ENCODE results near the gene SEC22A. TPM values are rescaled to one million over a fixed set of nuclear protein-coding genes. Genes with fewer than 3 reads are reported as not detected.

SEC22A gene
- total RNA-seq, 1 donor from 2014 or later = 16.8 TPM

DNA sequence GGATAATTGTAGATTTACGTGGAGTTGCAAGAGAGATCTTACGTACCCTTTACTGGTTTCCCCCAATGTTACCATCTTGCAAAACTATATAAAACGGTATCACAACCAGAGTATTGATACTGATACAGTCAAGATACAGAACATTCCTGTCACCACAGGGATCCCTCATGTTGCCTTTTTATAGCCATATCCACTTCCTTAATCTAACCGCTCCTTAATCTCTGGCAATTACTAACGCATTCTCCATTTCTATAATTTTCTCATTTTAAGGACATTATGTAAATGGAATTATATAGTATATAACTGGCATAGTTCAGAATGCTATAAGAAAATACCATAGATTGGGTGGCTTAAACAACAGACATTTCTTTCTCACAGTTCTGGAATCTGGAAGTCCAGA is 61.1 kb downstream of the SEC22A start:
- no peak for DNase-seq (ENCODE audit: low spot score)

DNA sequence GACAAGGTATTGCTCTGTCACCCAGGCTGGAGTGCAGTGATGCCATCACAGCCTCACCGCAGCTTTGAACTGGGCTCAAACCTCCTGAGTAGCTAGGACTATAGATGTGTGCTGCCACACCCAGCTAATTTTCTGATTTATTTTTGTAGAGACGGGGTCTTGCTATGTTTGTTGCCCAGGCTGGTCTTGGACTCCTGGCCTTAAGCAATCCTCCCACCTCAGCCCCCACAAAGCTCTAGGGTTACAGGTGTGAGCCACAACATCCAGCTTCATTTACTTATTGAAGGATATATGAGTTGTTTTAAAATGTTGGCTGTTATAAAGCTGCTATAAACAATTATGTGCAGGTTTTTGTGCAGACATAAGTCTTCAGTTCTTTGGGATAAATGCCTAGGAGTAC is 62.2 kb downstream of the SEC22A start:
- DNase-seq (ENCODE audit: low spot score) = no peak

DNA sequence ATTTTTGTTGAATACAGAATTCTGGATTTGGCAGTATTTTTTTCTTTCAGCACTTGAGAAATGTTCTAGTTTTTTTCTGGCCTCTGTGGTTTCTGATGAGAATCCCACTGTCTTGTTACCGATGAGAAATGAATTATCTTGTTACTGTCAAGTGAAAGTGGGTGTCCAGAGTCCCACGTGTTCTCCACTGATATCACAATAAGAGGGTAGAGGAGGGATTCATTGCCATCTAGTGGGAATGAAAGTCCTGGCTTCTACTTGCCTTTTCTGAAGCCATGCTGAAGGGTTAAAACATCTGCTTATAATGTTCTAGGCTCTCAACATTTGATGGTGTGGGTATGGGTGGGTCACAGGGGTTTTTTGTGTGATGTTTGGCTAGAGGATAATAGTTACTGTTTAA is 66.1 kb downstream of the SEC22A start:
- DNase-seq (ENCODE audit: low spot score) = no peak

DNA sequence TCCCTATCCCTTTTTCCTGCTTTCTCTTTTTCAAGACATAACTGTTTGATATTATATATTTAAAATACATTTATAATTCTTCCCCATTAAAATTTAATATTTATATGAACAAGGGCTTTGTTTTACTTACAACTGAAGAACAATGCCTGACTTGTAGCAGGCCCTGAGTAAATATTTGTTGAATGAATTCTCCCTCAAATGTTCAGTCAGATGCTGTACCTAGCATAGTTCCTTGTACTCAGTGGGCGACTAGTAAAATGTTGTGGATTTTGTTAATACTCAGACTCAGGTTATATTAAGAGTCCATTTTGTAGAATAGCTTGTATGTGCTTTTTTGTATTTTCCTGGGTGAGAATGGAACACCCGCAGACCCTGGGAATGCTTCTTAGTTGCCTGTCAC is 69.1 kb downstream of the SEC22A start:
- DNase-seq (ENCODE audit: low spot score) = no peak

DNA sequence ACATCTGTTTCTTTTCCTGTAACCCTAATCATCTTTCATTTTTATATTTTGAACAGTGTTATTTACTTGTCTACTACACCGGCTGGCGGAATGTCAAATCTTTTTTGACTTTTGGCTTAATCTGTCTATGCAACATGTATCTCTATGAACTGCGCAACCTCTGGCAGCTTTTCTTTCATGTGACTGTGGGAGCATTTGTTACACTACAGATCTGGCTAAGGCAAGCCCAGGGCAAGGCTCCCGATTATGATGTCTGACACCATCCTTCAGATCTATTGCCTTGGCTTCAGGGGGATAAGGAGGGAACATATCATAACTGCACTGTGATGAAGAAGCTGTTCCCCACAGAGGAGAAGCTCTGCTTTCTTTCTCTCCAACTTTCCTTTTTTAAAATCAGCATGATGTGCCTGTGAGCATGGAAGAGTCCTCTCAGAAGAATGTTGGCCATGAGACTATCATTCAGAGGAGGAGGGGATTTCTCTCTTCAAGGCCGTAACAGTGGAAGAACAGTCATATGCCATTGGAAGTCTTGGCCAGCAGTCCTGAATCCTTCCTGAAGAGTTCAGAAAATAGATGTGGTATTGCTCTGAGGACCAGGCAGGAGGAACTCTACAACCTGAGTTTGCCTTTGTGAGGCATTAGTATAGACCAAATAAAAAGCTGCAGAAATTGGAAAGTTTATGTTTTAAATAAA is 69.9 kb downstream of the SEC22A start:
- DNase-seq (ENCODE audit: low spot score) = no peak

DNA sequence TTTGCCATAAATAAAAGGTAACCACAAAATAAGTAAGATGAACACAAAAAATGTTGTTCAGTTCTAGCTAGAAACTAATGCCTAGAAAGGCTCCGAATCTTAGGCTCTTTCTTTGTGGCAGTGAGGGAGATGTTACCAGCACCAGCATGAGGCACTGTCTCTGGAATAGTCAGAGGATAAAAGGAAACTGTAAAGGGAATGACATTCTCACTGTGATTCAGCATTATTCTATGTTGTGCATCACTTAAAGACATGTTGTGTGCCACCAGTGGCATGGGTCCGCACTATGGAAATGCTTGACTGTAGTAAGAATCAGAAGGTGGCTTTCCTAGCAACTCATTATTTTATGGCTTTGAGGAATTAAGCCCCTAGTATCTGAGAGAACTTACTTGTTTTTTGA is 70.8 kb downstream of the SEC22A start:
- DNase-seq (ENCODE audit: low spot score) = no peak

DNA sequence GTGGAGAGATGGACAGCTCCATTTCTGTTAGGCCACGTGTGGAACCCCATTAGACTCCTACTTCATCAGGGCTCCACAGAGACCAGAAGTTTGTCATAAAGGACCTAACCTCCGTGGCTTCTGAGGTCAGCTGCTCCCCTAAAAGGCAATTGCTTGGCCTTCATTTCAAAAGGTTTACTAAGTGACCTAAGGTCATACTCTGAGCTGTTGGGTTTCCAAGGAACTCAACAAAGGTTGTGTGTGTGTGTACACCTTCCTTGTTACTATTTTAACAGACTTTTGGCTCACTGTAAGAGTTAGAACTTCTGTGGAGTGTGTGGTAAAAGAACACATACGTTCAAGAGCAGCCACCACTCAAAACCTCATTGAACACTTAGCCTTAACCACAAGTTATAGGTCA is 73.9 kb downstream of the SEC22A start:
- DNase-seq (ENCODE audit: low spot score) = no peak

DNA sequence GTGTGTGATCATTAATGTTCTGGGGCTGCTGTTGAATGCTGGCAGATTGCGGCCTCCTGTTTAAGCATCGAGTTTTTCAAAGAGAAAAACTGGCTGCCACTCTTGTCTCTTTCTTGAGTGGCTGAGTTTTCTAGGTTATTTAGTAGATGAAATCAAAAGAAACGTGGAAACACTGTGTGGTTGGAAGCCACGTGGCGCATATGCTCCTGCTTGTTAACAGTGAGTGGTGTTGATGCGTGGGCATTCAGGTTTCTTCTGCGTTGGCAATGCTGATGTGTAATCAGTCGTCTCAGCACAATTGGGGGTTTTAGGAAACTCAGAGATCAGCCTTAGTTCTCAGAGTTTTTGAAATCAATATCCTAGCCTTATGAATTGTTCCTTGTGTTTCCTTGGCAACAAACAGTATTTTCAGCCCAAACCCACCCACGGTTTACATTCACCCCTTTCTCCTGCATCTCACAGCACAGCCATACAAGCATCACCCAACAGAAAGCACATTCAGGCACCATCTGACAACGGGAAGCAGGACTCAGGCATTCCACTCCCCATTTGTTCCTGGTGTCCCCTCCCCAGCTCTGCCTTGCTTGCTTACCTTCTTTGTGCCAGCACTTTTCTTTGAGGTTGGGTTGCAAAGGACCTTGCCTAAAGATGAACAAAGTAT is 74.7 kb downstream of the SEC22A start:
- no peak for DNase-seq (ENCODE audit: low spot score)

DNA sequence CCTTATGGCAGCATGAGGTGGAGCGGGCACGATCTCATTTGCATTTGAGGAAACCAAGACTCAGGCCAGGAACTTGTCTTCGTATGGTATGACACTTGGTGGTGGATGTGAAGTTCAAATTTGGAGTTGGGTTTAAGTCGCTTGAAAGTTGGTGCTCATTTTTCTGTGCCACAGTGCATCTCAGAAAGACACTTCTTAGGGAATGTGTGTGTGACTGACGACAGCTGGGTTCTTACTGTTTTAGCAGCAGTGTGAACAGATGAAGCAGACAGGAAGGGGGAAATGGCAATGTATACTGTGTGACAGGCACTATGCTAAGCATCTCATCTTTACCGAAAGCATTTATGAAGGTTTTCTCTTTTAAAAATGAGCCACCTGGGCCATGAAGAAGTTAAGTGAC is 75.4 kb downstream of the SEC22A start:
- DNase-seq (ENCODE audit: low spot score) = no peak

DNA sequence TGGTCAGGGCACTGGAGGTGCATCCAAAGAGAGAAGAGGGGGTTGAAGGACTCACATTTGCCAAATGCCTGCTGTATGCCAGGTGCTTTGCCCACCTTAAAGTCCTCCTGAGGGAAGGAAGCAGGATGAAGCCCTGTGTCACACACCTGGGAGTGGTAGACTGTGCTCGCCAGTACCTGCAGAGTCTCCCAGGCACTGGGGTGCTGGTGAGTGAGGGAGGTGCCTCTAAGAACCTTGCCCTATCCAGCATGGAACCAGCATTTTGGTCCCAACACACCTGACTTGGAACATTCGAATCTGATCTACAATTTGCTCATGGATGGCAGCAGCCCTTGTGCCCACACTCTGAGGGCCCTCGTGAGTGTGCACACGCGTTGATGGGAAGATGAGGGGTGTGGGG is 76.7 kb downstream of the SEC22A start:
- DNase-seq (ENCODE audit: low spot score) = no peak

DNA sequence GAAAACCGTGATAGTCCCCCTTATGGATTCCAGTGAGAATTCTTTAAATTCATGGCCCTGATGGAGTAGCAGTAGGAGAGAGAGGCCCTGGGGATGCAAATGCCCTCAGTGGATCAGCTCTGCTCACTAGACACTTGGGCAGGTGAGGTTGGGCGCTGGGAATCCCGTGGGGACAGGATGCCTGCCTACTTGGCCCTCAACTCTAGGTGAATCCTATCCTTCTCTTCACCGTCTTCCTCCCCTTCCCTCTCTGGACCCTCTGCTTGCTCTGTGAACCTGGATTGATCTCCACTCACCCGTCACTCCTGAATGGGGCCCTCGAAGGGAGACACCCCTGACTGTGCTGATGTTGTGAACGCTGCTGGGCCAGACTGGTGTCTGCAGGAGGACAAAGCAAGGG is 77.4 kb downstream of the SEC22A start:
- no peak for DNase-seq (ENCODE audit: low spot score)

DNA sequence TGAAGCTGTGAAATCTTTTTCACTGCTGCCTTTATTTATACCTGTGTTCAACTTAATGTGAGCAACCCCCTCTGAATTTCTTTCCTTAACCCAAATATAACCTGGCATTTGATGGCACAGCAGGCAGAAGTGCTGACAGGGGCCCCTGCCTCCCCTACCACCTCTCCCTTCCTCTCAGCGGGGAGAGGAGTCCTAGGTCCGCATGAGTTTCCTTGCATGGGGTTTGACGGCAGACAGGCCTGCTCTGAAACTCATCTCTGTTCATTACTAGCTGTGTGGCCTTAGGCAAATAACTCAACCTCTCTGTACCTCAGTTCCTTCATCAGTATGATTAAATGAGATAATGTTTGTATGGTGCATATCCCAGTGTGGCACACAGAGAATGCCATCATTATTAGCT is 79.7 kb downstream of the SEC22A start:
- no peak for DNase-seq (ENCODE audit: low spot score)

DNA sequence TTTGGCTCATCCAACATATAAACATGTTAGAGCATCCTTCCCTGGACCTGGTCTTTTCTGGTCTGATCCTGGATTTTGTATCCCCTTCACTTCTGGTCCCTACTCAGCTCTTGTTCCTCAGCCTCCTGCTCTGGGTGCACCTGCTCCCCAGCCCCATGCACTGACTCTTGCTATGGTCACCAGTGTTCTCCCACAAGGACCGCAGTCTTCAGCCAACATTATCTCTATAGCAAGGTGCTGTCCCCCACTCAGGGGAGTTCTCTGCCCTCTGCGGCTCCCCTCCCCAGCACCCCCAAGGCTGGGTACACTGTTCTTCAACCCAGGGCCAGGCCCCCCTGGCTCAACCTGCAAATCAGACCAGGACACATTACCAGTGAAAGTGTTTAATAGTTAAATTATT is 80.2 kb downstream of the SEC22A start:
- no peak for DNase-seq (ENCODE audit: low spot score)

DNA sequence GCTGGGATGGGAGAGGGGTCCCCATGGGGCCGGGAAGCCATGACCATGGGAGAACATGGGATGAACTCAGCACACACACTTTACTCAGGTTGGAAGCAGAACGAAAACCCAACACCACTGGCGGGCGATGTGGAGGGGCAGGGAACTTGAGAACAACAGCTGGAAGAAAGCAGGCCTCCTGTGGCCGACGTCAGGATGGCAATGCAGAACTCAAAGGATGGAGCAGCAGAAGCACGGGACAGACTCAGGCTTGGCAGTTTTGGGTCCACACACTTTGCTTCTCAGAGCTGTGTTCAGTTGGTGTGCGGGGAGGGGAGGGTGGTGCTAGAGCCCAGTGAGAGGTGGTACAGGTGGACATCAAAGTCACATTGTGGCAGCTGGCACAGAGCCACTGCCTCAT is 80.7 kb downstream of the SEC22A start:
- no peak for DNase-seq (ENCODE audit: low spot score)

DNA sequence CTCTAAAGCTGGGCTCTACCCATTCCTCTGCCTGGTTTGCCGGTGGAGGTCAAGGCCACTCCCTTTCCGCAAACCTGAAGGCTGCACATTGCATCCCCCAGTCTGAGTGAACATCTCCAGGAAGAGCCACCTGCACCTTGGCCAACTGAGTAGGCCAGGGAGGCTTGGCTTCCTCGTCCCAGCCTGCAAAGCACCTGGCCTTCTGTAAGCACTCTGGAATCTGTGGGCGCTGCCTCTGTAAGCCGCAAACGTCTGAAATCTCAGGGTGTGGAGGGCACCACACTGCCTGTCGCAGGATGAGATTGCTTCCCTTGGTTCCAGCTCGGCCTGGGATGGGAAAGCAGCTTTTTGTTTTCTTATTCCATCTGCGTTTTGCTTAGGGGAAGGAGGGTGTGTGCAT is 81.3 kb downstream of the SEC22A start:
- DNase-seq (ENCODE audit: low spot score) = no peak

DNA sequence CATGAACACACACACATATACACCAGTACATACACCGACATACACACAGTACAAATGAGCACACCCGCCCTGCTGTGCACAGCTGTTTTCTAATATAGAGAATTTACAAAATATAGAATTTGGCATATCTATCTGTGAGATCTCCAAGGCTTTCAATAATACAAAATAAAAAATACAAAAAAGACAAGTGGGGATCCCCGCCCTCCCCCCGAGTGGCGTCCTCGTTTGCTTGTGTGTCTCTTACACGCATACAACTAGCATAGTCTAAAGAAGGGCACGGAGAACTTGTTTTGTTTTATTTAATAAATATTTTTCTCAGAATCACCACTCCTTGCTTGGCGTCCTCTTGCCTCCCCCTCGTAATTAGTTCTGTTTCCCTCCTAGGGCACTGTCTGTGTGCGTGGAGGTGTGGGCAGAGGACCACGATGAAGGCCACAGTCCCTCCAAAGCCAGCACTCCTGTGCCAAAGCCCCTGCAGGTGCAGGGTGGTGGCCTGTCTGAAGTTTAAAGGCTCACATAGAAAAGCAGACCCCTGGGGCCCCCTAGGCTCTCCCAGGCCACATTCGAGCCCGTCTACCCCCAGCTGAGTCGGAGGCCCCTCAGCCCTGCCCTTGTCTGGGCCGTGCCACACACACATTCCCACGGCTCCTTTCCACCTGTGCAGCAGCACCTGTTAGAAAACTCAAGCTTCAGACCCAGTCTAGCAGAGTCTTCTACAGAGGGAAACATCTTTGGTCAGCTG is 82.1 kb downstream of the SEC22A start:
- DNase-seq (ENCODE audit: low spot score) = no peak

DNA sequence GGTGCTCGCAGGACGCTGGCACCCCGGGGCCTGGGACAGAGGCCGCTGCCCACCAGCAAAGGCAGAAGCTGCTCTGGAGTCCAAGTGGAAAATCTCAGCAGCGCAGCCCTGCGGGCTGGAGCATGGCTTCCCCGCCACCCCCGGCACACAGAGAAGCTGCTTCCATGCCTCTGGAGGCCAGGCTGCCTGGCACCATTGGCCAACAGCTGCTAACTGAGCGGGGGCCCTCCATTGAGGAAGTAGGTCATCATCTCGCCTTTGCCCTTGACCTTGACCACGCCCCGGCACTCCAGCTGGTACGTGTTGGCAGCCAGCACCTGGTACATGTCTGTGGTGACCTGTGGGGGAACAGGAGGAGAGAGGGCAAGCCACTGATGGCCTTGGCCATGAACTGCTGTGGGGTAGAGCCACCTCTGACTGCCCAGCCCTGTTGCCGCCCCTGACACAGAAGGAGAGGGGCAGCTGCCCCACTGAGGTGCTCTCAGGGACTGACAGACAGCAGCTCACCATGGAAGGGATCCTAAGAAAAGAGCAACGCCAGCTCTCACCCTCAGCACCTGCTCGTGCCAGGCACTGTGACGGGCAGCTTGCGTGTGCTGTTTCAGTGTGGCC is 82.8 kb downstream of the SEC22A start:
- no peak for DNase-seq (ENCODE audit: low spot score)

DNA sequence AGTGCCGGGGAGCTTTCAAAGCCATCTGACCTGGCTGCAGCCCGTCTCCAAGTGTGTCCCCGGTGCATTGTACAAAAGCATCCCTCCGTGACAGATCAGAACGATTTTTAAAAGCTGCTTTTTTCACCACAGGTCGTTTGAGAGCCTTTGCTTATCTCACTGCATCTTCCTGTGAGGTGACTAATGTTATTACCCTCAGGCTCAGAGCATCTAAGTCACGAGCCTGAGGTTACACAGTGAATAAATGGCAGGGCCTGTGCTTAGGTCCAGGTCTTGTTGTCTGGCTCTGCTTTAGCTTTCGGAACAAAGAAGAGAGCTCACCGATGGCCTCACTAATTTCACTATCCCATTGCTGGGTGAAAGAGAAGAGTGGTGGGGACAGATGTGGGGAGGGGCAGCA is 83.3 kb downstream of the SEC22A start:
- DNase-seq (ENCODE audit: low spot score) = no peak

DNA sequence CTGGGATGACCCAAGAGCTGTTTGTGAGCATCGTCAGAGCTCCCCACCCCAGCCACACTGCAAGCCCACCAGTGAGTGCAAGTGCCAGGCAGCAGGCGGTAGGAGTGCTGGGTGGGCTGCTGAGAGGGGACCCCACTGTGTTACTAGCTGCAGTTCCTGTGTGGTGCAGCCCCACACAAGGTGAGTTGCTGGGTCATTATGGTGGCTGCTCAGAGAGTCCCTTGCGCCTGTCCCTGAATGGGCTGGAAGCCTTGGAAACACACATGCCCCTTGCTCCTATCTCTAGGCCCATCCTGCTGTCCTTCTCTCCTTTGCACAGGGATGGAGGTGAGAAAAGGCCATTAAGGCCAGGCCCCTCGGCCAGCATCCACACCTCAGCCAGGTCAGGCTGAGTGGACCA is 83.7 kb downstream of the SEC22A start:
- DNase-seq (ENCODE audit: low spot score) = no peak

DNA sequence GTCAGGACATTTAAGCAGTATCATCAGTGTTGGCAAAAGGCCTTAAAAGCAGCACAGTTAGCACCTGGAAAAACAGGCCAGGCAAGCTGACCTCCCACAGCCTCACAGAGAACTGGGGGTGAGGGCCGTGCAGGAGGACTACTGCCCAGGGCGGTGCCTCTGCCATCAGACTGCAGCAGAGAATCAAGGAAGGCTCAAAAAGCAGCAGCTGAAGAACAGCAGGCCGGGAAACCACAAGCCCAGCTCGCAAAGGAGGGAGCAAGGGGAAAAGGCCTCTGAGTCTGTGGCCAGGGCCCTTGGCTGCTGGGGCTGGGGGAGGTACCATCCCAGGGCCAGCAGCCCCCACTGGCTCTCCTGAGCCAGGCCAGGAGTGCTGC is 84.2 kb downstream of the SEC22A start:
- DNase-seq (ENCODE audit: low spot score) = no peak

DNA sequence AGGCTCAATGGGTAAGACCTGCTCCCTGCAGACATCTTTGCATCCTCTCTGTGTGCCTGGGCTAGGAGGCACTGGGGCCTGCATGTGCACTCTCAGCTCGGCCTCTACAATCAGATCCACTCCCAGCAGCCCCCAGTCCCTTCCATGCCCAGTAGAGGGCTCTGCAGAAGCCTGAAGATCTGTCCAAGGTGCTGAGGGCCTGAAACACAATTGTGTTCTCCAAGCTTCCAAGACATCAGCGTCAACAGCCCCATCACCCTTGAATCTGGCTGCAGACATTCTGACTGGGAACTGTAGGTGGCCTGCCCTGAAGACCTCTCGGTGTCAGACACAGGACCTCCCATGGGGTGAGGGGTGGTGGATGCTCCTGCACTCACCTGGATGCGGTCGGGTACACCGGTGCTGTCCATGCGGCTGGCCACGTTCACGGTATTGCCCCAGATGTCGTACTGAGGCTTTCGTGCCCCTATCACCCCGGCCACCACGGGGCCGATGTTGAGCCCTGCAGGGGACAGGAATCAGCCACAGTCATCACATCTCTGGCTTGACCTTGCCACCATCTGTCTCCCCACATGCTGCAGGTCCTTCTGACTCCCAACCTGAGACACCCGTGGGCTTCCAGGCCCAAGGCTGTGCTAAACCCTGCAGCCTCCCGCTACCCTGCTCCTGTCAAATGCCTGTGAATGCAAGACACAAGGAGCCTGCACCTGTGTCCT is 84.7 kb downstream of the SEC22A start:
- peak; percentile 47 for DNase-seq (ENCODE audit: low spot score)

Data from mucosa of gallbladder (tissue), 1 donor.